H1 (cell line): ENCODE measurements around the gene ALDH4A1.

Experiments
- CTCF ChIP-seq, 3 experiments: IDR thresholded peaks; 1 replicate in 2 of 3; 2 replicates in 1 of 3; pipeline versions ENCODE4 v1.5.1 to v1.6.1; 2011; ENCODE audit warnings: low read length in 3 of 3, mild to moderate bottlenecking in 3 of 3, inconsistent platforms in 2 of 3, low read depth in 1 of 3, moderate library complexity in 1 of 3; ENCODE audit not compliant: insufficient read depth in 1 of 3; ENCODE audit errors: control extremely low read depth in 1 of 3
- EP300 ChIP-seq, 2 experiments: IDR thresholded peaks; 1 replicate in 1 of 2; 2 replicates in 1 of 2; pipeline ENCODE4 v1.6.1; 2011 to 2012; ENCODE audit warnings: low read depth in 2 of 2, low read length in 2 of 2, mild to moderate bottlenecking in 2 of 2, borderline replicate concordance in 1 of 2, inconsistent platforms in 1 of 2, moderate library complexity in 1 of 2
- EZH2 ChIP-seq: fragments of 200-600 bp; sonication (generic); IDR thresholded peaks from 2 replicates; pipeline ENCODE4 v1.7.1; 2012; ENCODE audit warnings: low read depth, mild to moderate bottlenecking, moderate library complexity, low read length, inconsistent platforms; ENCODE audit not compliant: severe bottlenecking
- GTF2F1 ChIP-seq: IDR thresholded peaks from 2 replicates; pipeline ENCODE4 v1.6.1; 2012; ENCODE audit warnings: low read depth, low read length, improper control_type of control experiment, borderline replicate concordance
- NRF1 ChIP-seq: IDR thresholded peaks from 2 replicates; pipeline ENCODE4 v1.6.1; 2011; ENCODE audit warnings: mild to moderate bottlenecking, low read depth, low read length, improper control_type of control experiment
- RAD21 ChIP-seq, 2 experiments: IDR thresholded peaks in 1 of 2; conservative IDR thresholded peaks in 1 of 2; 2 replicates each; pipeline ENCODE4 v1.6.1; 2011; ENCODE audit warnings: low read depth in 2 of 2, low read length in 2 of 2, improper control_type of control experiment in 1 of 2, inconsistent platforms in 1 of 2, mild to moderate bottlenecking in 1 of 2, moderate library complexity in 1 of 2
- SUZ12 ChIP-seq: fragments of 200-600 bp; sonication (generic); IDR thresholded peaks from 2 replicates; pipeline ENCODE4 v1.6.1; 2012; ENCODE audit warnings: mild to moderate bottlenecking, inconsistent platforms, low read length, moderate library complexity, mixed read lengths
- TBP ChIP-seq: IDR thresholded peaks from 2 replicates; pipeline ENCODE4 v1.6.1; 2011; ENCODE audit warnings: low read depth, low read length, improper control_type of control experiment
- TCF12 ChIP-seq: IDR thresholded peaks from 2 replicates; pipeline ENCODE4 v1.6.1; 2011; ENCODE audit warnings: low read depth, mild to moderate bottlenecking, low read length
- TEAD4 ChIP-seq: IDR thresholded peaks from 2 replicates; pipeline ENCODE4 v1.6.1; 2012; ENCODE audit warnings: low read depth, low read length, inconsistent platforms, mixed read lengths
- YY1 ChIP-seq: IDR thresholded peaks from 2 replicates; pipeline ENCODE4 v1.6.1; 2011; ENCODE audit warnings: low read depth, mild to moderate bottlenecking, low read length
- TF ChIP-seq, protein P1 (sequence below): IDR thresholded peaks from 2 replicates; pipeline ENCODE4 v1.6.1; 2012; ENCODE audit warnings: inconsistent platforms

GRCh38 chr1:18893120-18893519 is 9.2 kb downstream of the ALDH4A1 start:
- TF ChIP-seq EP300 (IDR thresholded peaks at IDR 0.05; ENCODE audit: borderline replicate concordance in 1 of 2, low read depth in 2 of 2, low read length in 2 of 2) = no peak
- no peak for TF ChIP-seq CTCF (IDR thresholded peaks at IDR 0.05; ENCODE audit: control extremely low read depth in 1 of 3, insufficient read depth in 1 of 3, low read depth in 1 of 3, low read length in 3 of 3)
- TF ChIP-seq, protein P1, sequence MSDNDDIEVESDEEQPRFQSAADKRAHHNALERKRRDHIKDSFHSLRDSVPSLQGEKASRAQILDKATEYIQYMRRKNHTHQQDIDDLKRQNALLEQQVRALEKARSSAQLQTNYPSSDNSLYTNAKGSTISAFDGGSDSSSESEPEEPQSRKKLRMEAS = no peak
- TF ChIP-seq TBP = no peak
- TF ChIP-seq YY1 = no peak
- no peak for TF ChIP-seq GTF2F1
- no peak for TF ChIP-seq NRF1
- TF ChIP-seq TCF12 = no peak
- TF ChIP-seq TEAD4 = no peak
- no peak for TF ChIP-seq EZH2
- no peak for TF ChIP-seq RAD21 (IDR thresholded peaks at IDR 0.05 in 1 of 2, conservative IDR thresholded peaks at IDR 0.05 in 1 of 2; ENCODE audit: low read depth in 2 of 2, low read length in 2 of 2)
- TF ChIP-seq SUZ12 = no peak
